Activated effector memory CD4-positive, alpha-beta T cell treated with anti-CD3 and anti-CD28 coated beads, Interleukin-2, amount 50 U/mL, for 16 hours (primary cell): ENCODE measurements around the gene CUL2.
A peak's percentile ranks its signal among the peaks of the same experiment; 100 is the strongest.
"Not testable (repeated sequence)": the region's sequence is repeated elsewhere in the genome, so short reads cannot be mapped to it uniquely, and the experiment has no call there.

ENCODE experiments used
- DNase-seq: peaks from one replicate; pipeline ENCODE4 v3.0.0-alpha.2; 2020

The CUL2 gene

DNA sequence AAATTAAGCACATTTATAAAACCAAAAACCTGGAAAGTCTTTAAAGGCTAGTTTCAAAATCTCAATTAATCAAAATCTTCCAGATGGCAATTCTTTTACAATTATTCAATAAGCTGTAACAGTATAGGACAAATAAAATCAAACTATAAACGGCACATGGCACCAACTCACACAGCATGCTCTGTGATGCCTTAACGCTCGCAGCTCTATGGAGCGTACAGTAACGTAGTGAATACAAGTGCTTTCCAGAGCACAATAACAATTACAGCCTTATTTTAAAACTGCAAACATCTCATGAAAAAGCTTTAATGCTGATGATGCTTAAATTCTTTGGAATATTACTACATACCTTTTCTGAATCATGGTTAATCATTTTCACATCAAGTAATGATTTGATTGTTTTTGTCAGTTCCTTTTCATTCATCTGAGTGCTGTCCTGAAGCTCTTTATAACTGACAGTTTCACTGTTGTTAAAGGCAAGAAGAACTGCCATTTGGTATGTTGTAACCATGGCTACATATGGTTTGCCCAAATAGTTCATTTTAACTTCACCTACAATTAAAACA, 74.2 kb downstream of the CUL2 start:
- no peak for DNase-seq

DNA sequence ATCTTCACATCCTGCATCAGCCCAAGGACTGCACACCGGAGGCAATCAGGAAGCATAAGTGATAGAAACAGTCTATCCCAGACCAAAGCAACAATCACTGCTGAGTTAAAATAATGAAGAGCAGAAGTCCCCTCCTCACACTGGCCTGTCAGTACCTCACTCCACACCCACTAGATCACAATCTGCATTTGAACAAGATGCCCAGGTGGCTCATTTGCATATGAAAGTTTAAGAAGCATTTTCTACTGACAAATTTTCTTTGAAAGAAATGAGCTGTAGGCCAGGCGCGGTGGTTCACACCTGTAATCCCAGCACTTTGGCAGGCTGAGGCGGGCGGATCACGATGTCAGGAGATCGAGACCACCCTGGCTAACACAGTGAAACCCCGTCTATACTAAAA, 77.4 kb downstream of the CUL2 start:
- no peak for DNase-seq

DNA sequence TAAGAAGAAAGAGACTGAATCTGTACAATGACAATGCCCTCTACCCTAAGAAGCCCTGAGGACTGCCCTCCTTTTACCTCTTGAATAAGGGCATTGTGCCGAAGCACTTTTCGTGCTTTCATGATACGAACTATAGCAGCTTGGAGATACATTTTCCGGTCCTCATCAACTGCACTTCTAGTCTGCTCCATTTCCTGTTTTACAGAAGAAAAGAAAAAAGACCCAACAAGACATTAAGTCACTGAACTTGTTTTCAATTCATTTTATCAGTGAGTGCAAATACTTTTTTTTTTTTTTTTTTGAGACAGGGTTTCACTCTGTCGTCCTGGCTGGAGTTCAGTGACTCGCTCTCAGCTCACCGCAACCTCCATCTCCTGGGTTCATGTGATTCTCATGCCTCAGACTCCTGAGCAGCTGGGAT, 78.4 kb downstream of the CUL2 start:
- DNase-seq = no peak

DNA sequence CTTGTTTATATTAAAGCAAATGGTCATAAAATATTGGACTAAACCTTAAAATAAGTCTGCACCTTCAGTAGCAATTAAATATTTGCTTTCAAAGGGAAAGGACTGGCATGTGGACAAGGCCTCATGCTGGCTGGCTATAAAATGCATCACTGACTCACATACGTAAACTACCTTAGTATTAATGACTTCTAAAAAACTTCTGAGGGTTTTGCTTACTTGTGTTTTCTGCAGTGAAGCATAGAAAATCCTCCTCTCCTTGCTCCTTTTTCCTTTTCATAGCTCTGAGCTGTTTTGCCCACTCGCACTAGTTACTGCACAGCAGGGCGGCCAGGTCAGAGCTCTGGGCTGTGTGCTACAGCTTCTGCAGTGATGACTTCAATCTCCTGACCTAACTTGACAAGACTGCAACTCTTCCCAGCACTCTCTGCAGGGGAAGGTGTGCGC, 82.3 kb downstream of the CUL2 start:
- DNase-seq = no peak

DNA sequence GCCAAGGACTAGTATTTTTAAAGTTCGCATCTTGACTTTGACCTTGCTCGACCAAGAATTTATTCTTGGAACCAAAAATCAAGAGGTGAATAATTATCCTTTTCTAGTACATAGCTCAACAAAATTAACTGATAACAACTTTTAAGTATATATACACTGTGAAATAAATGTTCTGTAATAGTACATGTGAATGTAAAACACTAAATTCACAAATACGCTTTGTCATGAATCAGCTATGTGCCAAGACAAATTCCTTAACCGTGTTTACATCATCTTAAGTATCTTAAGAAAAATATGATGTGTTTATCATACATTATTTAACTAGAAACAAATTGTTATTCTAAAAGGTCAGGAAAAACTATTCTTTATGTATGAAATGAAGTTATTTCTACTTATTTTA, 83.3 kb downstream of the CUL2 start:
- no peak for DNase-seq

DNA sequence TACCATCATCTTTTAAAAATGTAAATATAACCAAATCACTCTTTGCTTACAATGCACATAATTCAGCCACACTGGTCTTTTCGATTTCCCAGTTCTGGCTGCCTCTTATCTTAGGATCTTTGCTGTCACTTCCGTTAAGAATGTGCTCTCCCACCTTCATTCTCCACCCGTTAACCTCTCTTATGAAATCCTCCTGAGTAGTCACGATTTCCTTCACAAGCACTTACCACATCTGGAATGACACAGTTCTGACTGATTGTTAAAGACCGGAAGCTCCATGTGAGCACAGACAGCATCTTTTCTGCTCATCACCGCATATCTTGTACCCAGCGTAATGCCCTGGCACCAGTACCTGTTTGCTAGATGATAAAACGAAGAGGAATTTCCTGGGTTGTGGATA, 84.3 kb downstream of the CUL2 start:
- DNase-seq = no peak

DNA sequence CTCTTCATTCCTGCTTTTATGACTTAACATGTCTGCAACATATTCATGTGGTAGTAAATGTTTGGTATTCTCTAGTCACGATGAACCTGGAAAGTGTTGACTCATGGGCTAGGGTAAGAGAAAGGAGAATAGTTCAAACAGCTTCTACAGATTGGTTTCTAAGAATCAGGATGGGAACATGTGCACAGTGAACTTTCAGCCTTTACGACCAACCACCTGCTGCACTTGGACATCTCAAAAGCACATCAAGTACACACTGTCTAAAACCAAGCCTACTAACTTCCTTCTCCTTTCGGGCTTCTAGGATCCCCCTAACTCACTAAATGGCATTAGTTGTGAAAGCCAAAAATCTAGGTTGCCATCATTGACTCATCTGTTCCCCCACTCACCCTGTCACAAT, 85.5 kb downstream of the CUL2 start:
- DNase-seq = no peak

DNA sequence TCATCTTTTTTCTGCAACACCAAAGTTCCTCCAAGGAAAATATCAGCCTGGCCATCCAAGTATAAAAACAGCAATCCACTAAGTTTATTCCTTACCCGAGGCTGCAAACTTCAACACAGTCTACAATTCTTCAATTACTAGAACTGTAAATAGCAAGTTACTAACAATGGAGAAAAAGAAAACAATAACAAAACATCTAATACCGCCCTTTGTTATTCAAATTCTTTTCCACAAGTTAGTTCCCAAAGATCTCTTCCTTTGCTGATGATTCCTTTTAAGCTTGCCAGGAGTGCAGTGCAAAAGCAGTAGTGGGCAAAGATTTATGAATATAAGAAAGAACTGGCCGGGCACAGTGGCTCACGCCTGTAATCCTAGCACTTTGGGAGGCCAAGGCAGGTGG, 86.2 kb downstream of the CUL2 start:
- DNase-seq = no peak

DNA sequence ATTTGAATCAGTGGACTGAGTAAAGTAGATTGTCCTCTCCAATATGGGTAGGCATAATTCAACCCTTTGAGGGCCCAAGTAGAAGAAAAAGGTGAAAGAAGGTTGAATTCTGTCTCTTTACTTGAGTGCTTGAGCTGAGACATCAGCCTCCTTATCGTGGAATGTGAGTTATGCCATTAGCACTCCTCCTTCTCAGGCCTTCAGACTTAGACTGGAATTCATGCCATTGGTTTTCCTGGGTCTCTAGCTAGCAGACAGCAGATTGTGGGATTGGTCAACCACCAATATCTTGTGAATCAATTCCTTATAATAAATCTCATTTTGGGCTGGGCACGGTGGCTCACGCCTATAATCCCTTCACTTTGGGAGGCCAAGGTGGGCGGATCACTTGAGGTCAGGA, 89.2 kb downstream of the CUL2 start:
- DNase-seq = no peak

DNA sequence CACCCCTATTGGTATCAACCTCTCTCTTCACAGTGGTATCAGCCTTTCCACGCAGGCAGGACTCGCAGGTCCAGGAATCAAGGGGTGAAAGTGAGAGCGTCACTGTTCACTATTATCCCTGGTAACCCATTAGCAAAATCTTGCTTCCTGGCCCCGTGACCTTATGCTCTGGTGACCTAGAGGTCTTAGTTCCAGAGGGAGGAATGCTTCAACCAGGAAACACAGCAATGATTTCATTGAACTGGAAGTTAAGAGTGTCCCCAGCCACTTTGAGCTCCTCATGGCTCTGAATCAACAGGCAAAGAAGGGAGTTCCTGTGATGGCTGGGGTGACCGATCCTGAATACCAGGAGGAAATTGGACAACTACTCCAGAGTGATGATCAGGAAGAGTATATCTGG, 90.6 kb downstream of the CUL2 start:
- no peak for DNase-seq

DNA sequence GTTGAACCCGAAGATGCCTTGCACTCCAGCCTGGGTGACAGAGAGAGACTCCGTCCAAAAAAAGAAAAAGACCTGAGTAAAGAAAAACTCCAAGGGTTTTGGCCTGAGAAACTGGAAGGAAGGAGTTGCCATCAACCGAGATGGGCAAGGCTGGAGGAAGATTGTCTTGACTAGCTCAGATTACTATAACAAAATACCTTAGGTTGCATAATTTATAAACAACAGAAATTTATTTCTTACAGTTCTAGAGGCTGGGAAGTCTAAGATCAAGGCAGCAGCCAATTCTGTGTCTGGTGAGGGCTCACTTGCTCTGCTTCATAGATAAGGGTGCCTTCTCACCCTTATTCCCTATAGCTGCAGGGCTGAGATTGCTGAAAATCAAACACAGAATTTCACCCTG, 91.2 kb downstream of the CUL2 start:
- DNase-seq = no peak

DNA sequence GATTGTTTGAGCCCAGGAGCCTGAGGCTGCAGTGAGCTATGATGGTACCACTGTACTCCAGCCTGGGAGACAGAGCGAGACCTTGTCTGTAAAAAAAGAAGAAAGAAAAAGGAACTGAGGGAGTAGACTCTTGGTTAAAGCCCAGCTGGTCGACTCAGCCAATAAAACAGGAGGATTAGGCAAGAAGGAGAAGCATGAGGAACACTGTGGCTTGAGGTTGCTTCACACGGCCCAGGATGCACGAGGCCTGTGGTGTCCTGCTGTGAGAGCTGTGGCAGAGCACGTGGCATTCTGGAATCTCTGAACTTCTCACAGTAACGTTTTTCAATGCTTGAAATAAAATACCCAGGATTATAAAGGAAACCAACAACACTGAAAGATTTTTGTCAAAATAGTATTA, 93.3 kb downstream of the CUL2 start:
- DNase-seq = no peak

DNA sequence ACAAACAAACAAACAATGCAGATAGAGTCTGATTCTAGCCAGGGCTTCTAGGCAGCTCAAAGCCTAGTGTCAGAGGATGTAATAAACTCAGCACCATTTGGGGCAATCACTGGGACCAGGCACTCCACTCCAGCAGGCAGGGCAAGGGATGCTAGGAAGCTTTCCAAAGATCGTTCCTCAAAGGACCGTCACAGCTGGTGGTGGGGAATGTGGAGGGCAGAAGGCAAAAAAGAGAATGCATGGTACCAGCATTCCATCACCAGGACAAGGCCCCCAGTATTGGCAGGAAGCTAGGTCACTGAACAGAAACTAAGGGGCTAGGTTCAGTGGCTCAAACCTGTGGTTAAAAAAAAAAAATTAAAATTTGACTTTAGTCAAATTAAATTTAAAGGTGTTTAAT, 94.2 kb downstream of the CUL2 start:
- no peak for DNase-seq

DNA sequence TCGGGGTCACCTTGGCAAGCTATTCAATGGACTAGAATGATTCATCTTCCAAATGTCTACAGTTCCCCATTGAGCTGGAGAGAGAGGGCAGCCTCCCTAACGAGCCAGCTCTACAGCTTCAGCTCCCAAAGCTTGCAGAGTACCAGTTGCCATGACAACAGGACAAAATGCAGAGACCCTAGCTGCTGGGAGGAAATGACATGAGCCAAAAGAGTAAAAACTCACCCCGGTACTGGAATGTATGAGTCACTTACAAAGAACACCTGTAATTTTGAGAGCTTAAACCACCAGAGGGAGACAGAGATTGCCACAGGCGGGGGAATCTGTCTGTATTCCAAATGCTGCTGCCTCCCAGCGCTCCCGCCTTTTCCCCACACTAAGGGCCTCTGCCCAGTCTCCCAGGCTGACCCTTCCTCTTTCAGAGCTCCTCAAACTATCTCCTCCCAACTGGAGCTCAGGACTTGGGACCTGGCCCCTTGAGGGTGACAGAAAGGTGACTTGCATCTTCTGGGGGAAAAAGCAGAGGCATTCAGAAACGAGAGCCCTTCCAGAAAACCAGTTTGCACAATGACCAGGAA, 95.5 kb downstream of the CUL2 start:
- peak; percentile 74 for DNase-seq

DNA sequence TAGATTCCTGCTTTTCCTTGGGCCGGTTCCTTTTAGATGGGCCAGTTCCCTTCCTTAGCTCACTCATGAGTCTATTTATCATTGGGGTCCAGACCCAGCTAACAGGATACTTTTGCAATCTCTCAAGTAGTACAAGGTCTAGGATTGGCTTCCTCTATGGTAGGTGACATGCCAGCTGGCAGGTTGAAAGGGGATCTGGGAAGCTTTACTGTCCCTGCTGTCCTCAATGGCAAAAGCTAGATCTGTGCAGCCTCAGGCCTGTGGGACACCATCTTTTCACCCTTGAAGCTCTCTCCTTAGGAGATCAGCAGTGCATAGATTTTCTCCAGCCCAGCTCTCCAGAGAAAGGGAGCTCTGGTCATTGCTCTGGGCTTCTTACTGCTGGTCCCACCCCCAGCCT, 96.4 kb downstream of the CUL2 start:
- no peak for DNase-seq

DNA sequence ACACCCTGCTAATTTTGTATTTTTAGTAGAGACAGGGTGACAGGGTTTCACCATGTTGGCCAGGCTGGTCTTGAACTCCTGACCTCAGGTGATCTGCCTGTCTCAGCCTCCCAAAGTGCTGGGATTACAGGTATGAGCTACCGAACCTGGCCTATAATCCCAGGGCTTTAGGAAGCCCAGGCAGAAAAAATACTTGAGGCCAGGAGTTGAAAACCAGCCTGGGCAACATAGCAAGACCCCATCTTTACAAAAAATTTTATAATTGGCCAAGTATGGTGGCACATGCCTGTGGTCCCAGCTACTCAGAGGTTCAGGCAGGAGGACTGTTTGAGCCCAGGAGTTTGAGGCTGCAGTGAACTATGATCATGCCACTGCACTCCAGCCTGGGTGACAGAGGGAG, 99.0 kb downstream of the CUL2 start:
- not testable (repeated sequence) for DNase-seq

DNA sequence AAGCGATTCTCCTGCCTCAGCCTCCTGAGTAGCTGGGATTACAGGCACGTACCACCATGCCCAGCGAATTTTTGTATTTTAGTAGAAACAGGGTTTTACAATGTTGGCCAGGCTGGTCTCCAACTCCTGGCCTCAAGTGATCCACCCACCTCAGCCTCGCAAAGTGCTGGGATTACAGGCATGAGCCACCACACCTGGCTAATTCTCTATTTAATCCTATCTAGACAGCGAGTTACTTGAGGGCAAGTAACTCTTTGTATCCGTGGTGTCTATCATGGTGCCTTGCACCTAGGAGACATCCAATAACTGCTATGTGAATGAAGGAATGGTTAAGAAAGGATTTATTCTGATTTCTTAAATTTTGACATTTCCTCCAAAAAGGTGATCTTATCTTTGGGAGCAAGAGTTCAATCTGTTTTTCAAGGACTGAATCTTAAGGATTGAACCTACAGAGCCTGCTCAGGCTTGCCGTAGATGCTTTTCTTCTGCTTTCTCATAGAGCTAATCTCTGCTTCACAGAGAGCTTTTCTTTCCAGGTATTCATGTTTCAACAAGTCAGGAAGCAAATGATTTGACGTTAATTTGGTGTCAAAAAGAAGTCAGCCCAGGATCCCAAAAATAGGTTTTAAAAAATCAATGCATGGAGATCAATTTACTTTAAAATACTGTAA, 101.6 kb downstream of the CUL2 start:
- DNase-seq = no peak

DNA sequence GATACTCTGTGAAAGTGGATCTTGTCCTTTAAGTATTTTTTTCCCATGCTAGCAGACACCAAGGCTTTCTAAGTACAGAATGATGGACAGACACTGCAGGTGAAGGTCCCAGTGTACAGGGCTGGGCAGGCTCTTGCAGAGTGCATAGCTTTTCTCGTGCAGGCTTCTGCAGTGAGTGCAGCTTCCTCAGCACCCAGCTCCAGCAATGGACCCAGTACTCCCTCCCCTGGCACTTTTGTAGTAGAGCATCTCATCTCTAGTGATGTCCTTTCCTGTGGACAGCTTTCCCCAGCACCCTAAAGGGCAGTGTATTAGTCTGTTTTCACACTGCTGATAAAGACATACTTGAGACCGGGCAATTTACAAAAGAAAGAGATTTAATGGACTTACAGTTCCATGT, 104.3 kb downstream of the CUL2 start:
- DNase-seq = no peak

DNA sequence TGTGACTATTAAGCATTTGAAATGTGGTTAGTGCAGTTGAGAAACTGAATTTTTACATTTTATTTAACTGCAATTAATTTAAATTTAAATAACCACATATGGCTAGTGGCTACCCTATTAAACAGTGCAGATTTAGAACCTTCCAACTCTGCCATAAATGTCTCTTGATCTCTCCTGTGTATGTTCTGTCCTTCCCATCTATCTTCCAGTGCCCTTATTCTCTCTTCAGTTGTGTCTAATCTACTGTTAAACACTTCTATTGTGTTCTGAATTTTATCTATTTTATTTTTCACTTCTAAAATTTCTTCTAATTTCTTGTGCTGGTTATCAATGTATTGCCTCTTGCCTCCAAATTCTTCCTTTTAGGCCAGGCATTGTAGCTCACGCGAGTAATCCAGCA, 105.0 kb downstream of the CUL2 start:
- DNase-seq = no peak

DNA sequence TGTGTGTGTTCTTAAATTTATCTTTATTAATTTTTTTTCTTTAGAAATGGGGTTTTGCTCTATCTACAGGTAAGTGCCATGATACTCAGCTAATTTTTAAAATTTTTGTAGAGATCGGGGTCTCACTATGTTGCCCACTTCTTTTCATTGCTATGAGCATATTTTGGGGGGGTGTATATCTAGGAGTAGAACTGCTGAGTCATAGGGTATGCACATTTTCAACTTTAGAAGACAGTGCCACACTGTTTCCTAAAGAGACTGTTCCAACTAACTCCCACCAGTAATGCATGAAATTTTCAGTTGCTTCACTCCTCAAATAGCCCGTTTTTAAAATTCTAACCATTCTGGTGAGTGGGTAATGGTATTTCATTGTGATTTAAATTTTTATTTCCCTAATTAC, 108.3 kb downstream of the CUL2 start:
- no peak for DNase-seq

DNA sequence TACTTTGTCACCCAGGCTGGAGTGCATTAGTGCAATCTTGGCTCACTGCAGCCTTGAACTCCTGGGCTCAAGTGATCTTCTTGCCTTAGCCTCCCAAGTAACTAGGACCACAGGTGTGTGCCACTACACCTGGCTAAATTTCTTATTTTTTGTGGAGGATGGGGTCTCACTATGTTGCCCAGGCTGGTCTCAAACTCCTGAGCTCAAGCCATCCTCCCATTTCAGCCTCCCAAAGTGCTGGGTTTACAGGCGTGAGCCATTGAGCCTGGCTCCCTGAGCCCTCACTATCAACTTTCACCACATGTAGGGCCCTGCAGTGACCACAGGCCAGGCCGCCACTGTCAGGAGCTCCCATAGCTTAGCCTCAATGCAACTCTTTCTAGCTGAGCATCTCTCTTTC, 110.2 kb downstream of the CUL2 start:
- DNase-seq = no peak

DNA sequence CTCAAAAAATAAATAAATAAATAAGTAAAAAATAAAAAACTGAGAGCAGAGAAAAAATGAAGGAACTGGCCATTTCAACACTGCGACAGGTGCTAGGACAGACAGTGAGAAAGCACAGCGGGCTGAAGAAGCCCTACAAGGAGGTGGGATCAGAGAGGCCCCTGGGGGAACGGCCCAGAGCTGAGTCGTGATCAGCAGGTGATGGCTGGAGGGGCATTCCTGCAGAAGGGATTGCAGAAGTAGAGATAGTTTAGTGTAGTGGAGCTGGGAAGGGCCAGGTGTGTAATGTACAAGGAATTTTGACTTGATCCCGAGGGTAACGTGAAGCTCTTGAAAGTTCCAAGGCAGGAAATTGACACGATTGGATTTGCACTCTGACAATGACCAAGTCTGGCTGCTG, 112.1 kb downstream of the CUL2 start:
- no peak for DNase-seq

DNA sequence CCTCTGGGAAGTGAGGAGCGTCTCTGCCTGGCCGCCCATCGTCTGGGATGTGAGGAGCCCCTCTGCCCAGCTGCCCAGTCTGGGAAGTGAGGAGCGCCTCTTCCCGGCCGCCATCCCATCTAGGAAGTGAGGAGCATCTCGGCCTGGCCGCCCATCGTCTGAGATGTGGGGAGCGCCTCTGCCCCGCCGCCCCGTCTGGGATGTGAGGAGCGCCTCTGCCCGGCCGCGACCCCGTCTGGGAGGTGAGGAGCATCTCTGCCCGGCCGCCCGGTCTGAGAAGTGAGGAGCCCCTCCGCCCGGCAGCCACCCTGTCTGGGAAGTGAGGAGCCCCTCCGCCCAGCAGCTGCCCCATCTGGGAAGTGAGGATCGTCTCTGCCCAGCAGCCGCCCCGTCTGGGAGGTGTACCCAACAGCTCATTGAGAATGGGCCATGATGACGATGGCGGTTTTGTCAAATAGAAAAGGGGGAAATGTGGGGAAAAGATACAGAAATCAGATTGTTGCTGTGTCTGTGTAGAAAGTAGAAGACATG, 113.7 kb downstream of the CUL2 start:
- DNase-seq = not testable (repeated sequence)

DNA sequence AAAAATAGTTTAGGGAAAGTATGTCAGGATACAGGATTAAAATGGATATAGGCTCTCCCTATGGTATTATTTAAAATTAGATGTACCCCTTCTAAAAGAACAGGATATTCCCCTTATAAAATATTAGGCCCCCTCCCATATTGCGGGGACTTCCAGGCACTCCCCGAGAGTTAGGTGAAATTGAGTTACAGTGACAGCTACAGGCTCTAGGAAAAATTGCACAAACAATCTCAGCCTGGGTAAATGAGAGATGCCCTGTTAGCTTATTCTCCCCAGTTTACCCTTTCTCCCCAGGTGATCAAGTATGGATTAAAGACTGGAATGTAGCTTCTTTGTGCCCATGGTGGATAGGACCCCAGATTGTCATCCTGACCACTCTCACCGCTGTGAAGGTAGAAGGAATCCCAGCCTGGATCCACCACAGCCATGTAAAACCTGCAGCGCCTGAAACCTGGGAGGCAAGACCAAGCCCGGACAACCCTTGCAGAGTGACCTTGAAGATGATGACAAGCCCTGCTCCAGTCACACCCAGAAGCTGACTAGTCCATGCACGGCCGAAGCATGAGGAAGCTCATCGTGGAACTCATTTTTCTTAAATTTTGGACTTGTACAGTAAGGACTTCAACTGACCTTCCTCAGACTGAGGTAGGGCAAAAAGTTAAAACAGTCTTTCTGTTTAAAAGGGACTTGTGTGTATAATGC, 115.6 kb downstream of the CUL2 start:
- not testable (repeated sequence) for DNase-seq
